H9 (cell line): Measurements from ENCODE around the gene AKR1E2. TPM values are rescaled to one million over a fixed set of nuclear protein-coding genes. Genes with fewer than 3 reads are reported as not detected.

Source experiments
- DNase-seq: peaks from one replicate; pipeline ENCODE4 v3.0.0-alpha.2; 2017
- H2AFZ ChIP-seq: one replicate; pipeline ENCODE4 v1.6.1; 2013; ENCODE audit warnings: mild to moderate bottlenecking, low read length, control low read depth, moderate library complexity
- H2AK5ac ChIP-seq: 2 replicates; pipeline ENCODE4 v1.6.1; 2013; ENCODE audit warnings: low read length, control low read depth, mixed read lengths; ENCODE audit not compliant: insufficient read length
- H2BK120ac ChIP-seq: one replicate; pipeline ENCODE4 v1.6.1; 2013; ENCODE audit warnings: low read depth, mild to moderate bottlenecking, low read length, control low read depth, inconsistent platforms; ENCODE audit not compliant: poor library complexity, severe bottlenecking
- H2BK12ac ChIP-seq: 2 replicates; pipeline ENCODE4 v1.6.1; 2013; ENCODE audit warnings: low read length, control low read depth, mixed read lengths, low read depth; ENCODE audit not compliant: insufficient read length
- H2BK15ac ChIP-seq: 2 replicates; pipeline ENCODE4 v1.6.1; 2013; ENCODE audit warnings: low read depth, low read length, control low read depth
- H2BK20ac ChIP-seq: one replicate; pipeline ENCODE4 v1.6.1; 2013; ENCODE audit warnings: low read depth, mild to moderate bottlenecking, low read length, control low read depth, inconsistent platforms; ENCODE audit not compliant: poor library complexity, severe bottlenecking
- H2BK5ac ChIP-seq: 2 replicates; pipeline ENCODE4 v1.6.1; 2013; ENCODE audit warnings: low read length, control low read depth, mixed read lengths; ENCODE audit not compliant: insufficient read length
- H3K14ac ChIP-seq: 2 replicates; pipeline ENCODE4 v1.6.1; 2013; ENCODE audit warnings: low read length, control low read depth; ENCODE audit not compliant: insufficient read depth
- H3K18ac ChIP-seq: 2 replicates; pipeline ENCODE4 v1.6.1; 2013; ENCODE audit warnings: low read depth, mild to moderate bottlenecking, mixed read lengths, low read length, control low read depth; ENCODE audit not compliant: insufficient read length
- H3K23ac ChIP-seq: 2 replicates; pipeline ENCODE4 v1.6.1; 2013; ENCODE audit warnings: low read length, control low read depth, mixed read lengths, low read depth; ENCODE audit not compliant: insufficient read length
- H3K23me2 ChIP-seq: 2 replicates; pipeline ENCODE4 v1.6.1; 2013; ENCODE audit warnings: low read depth, mild to moderate bottlenecking, mixed read lengths, low read length, control low read depth; ENCODE audit not compliant: insufficient read length, poor library complexity, severe bottlenecking
- H3K27ac ChIP-seq: 2 replicates; pipeline ENCODE4 v1.5.1; 2013; ENCODE audit warnings: low read length, control low read depth, mixed read lengths, low read depth; ENCODE audit not compliant: insufficient read length
- H3K27me3 ChIP-seq: 2 replicates; pipeline ENCODE4 v1.6.1; 2013; ENCODE audit warnings: low read length, control low read depth, inconsistent platforms; ENCODE audit not compliant: insufficient read depth
- H3K4ac ChIP-seq: 2 replicates; pipeline ENCODE4 v1.6.1; 2013; ENCODE audit warnings: low read depth, mild to moderate bottlenecking, control low read depth, inconsistent platforms, low read length, moderate library complexity
- H3K4me1 ChIP-seq: 2 replicates; pipeline ENCODE4 v1.6.1; 2013; ENCODE audit warnings: low read length, control low read depth, inconsistent platforms; ENCODE audit not compliant: insufficient read depth
- H3K4me2 ChIP-seq: 2 replicates; pipeline ENCODE4 v1.6.1; 2013; ENCODE audit warnings: low read length, control low read depth, mixed read lengths; ENCODE audit not compliant: insufficient read length, insufficient read depth
- H3K56ac ChIP-seq: 2 replicates; pipeline ENCODE4 v1.6.1; 2013; ENCODE audit warnings: low read depth, mild to moderate bottlenecking, mixed read lengths, low read length, control low read depth; ENCODE audit not compliant: insufficient read length
- H3K79me1 ChIP-seq: 2 replicates; pipeline ENCODE4 v1.6.1; 2013; ENCODE audit warnings: low read depth, mild to moderate bottlenecking, moderate library complexity, low read length, control low read depth, inconsistent platforms; ENCODE audit not compliant: insufficient read depth, poor library complexity, severe bottlenecking
- H3K79me2 ChIP-seq: 2 replicates; pipeline ENCODE4 v1.6.1; 2013; ENCODE audit warnings: low read length, control low read depth, inconsistent platforms; ENCODE audit not compliant: insufficient read depth
- H3K9ac ChIP-seq: 2 replicates; pipeline ENCODE4 v1.6.1; 2013; ENCODE audit warnings: low read length, control low read depth, mixed read lengths; ENCODE audit not compliant: insufficient read length; ENCODE audit errors: extremely low read depth
- H3K9me3 ChIP-seq: one replicate; pipeline ENCODE4 v1.6.1; 2013; ENCODE audit warnings: low read depth, low read length, inconsistent platforms; ENCODE audit not compliant: control insufficient read depth
- H3T11ph ChIP-seq: one replicate; pipeline ENCODE4 v1.6.1; 2013; ENCODE audit warnings: mild to moderate bottlenecking, low read length, control low read depth, inconsistent platforms
- H4K20me1 ChIP-seq: one replicate; pipeline ENCODE4 v1.6.1; 2013; ENCODE audit not compliant: control insufficient read depth, insufficient read length, insufficient read depth
- H4K5ac ChIP-seq: 2 replicates; pipeline ENCODE4 v1.6.1; 2013; ENCODE audit warnings: low read depth, mild to moderate bottlenecking, mixed read lengths, low read length, control low read depth; ENCODE audit not compliant: insufficient read length
- H4K8ac ChIP-seq: replicated peaks from 2 replicates; pipeline ENCODE4 v1.6.1; 2013; ENCODE audit warnings: low read length, control low read depth, mixed read lengths, low read depth; ENCODE audit not compliant: insufficient read length
- H4K91ac ChIP-seq: 2 replicates; pipeline ENCODE4 v1.6.1; 2013; ENCODE audit warnings: low read depth, mild to moderate bottlenecking, moderate library complexity, mixed read lengths, low read length, control low read depth; ENCODE audit not compliant: insufficient read length
- H3K27ac Mint-ChIP-seq, 3 experiments: 2 replicates in 2 of 3; 3 replicates in 1 of 3; pipeline ENCODE4 v1.8.0; 2020 to 2021; ENCODE audit warnings: mixed read lengths in 3 of 3, mild to moderate bottlenecking in 1 of 3, moderate library complexity in 1 of 3
- H3K27me3 Mint-ChIP-seq: 2 replicates; pipeline ENCODE4 v1.8.0; 2021; ENCODE audit warnings: low read depth, mild to moderate bottlenecking, moderate library complexity, mixed read lengths
- H3K36me3 Mint-ChIP-seq, 3 experiments: 2 replicates in 2 of 3; 3 replicates in 1 of 3; pipeline ENCODE4 v1.8.0; 2020 to 2021; ENCODE audit warnings: low read depth in 3 of 3, mixed read lengths in 3 of 3; ENCODE audit not compliant: insufficient read depth in 1 of 3
- H3K4me1 Mint-ChIP-seq, 2 experiments: 2 replicates each; pipeline ENCODE4 v1.8.0; 2020; ENCODE audit warnings: mixed read lengths in 2 of 2
- H3K4me3 Mint-ChIP-seq, 2 experiments: 2 replicates in 1 of 2; 3 replicates in 1 of 2; pipeline ENCODE4 v1.8.0; 2020 to 2021; ENCODE audit warnings: mild to moderate bottlenecking in 2 of 2, mixed read lengths in 2 of 2, moderate library complexity in 1 of 2
- H3K9me3 Mint-ChIP-seq, 2 experiments: 2 replicates in 1 of 2; 3 replicates in 1 of 2; pipeline ENCODE4 v1.8.0; 2020; ENCODE audit warnings: mild to moderate bottlenecking in 2 of 2, mixed read lengths in 2 of 2, moderate library complexity in 1 of 2
- WGBS: extraction: QIAGEN DNeasy Blood & Tissue Kit; methylation state at CpG from one replicate; pipeline ENCODE4 v1.1.7; 2013; ENCODE audit warnings: missing lambda C conversion rate, low lambda C conversion rate, mixed read lengths; ENCODE audit not compliant: insufficient read length; ENCODE audit errors: extremely low coverage; 5-methylcytosine and 5-hydroxymethylcytosine counted together
- total RNA-seq: library from RNA; stranded (reverse); gene quantifications from 2 replicates; pipeline ENCODE4 v1.2.1, GENCODE V29; 2021
- TF ChIP-seq, protein P1 (sequence below): fragments of 200-600 bp; sonication (generic); conservative IDR thresholded peaks from 3 replicates; pipeline ENCODE4 v1.8.0; 2021; ENCODE audit warnings: antibody characterized with exemption, mild to moderate bottlenecking

The AKR1E2 gene
- total RNA-seq, 1 experiment from 2014 or later: 2.2 TPM

DNA sequence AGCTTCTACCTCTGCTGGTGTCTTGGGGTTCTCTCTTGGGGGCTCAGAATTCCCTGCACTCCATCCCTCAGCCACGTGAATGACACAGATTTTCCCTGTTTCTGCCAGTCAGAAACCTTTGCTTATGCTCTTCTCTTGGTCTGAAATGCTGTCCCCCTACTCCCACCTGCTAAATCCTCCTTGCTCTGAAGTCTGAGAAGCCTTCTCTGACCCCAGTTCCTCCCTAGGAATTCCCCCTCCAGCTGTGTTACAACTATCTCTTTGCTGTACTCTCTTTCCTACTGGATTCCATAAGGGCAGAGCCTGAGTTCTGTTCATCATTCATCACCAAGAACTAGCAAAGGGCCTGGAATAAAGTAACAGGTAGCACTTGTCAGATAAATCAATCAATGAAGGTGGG is 33.6 kb upstream of the AKR1E2 start:
- H4K5ac ChIP-seq: no peak overlapping the region
- no peak overlapping the region for H3K9ac ChIP-seq
- H3K79me1 ChIP-seq: no peaks in the 10 kb centered on the region
- H3K18ac ChIP-seq: no peak overlapping the region
- Mint-ChIP-seq H3K9me3 (peaks cover 0 to 18% of the 10 kb centered on the region in 2 experiments; a peak in 4 of 5 replicates), H3K36me3 (no peaks in the 10 kb centered on the region), H3K27ac (no peak overlapping the region), H3K4me1 (no peaks in the 10 kb centered on the region), H3K27me3 (peaks cover 3% of the 10 kb centered on the region; the same call in 1 of the 2 replicates), H3K4me3 (no peak overlapping the region)
- H4K20me1 ChIP-seq: no peaks in the 10 kb centered on the region
- no peaks in the 10 kb centered on the region for H3K23me2 ChIP-seq
- H2BK12ac ChIP-seq: no peak overlapping the region
- H2BK15ac ChIP-seq: no peak overlapping the region
- no CpG with 5 or more reads among the region's 1 CpG for WGBS
- H2AFZ ChIP-seq: no peak overlapping the region
- H3K14ac ChIP-seq: no peak overlapping the region
- H3K23ac ChIP-seq: no peak overlapping the region
- no peak overlapping the region for H3K4ac ChIP-seq
- H4K8ac ChIP-seq: no peak overlapping the region
- no peak overlapping the region for H2AK5ac ChIP-seq
- TF ChIP-seq, protein P1, sequence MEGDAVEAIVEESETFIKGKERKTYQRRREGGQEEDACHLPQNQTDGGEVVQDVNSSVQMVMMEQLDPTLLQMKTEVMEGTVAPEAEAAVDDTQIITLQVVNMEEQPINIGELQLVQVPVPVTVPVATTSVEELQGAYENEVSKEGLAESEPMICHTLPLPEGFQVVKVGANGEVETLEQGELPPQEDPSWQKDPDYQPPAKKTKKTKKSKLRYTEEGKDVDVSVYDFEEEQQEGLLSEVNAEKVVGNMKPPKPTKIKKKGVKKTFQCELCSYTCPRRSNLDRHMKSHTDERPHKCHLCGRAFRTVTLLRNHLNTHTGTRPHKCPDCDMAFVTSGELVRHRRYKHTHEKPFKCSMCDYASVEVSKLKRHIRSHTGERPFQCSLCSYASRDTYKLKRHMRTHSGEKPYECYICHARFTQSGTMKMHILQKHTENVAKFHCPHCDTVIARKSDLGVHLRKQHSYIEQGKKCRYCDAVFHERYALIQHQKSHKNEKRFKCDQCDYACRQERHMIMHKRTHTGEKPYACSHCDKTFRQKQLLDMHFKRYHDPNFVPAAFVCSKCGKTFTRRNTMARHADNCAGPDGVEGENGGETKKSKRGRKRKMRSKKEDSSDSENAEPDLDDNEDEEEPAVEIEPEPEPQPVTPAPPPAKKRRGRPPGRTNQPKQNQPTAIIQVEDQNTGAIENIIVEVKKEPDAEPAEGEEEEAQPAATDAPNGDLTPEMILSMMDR: no peak
- no peaks in the 10 kb centered on the region for H3K27me3 ChIP-seq
- no peaks in the 10 kb centered on the region for H3K79me2 ChIP-seq
- no peak overlapping the region for H2BK120ac ChIP-seq
- H3K56ac ChIP-seq: no peak overlapping the region
- H3K27ac ChIP-seq: no peak overlapping the region
- no peak overlapping the region for H3K4me2 ChIP-seq
- DNase-seq: no peak
- no peak overlapping the region for H4K91ac ChIP-seq
- H2BK5ac ChIP-seq: no peak overlapping the region
- no peak overlapping the region for H3T11ph ChIP-seq
- no peaks in the 10 kb centered on the region for H3K4me1 ChIP-seq
- no peaks in the 10 kb centered on the region for H3K9me3 ChIP-seq
- H2BK20ac ChIP-seq: no peak overlapping the region
